HL-60 (cell line): ENCODE data around the gene CREBL2.
"Not testable (repeated sequence)": the region's sequence is repeated elsewhere in the genome, so short reads cannot be mapped to it uniquely, and the experiment has no call there.

Experiments
- DNase-seq, 2 experiments: peaks; one replicate each; pipeline ENCODE4 v3.0.0-alpha.2; 2010 to 2020; ENCODE audit warnings: low read depth in 1 of 2, low spot score in 1 of 2
- H3K27ac ChIP-seq: fragments of 250-450 bp; sonication (Bioruptor Pico); replicated peaks from 2 replicates; pipeline ENCODE4 v1.5.1; 2020; ENCODE audit warnings: mild to moderate bottlenecking, moderate library complexity
- H3K27me3 ChIP-seq: fragments of 250-450 bp; sonication (Bioruptor Pico); 2 replicates; pipeline ENCODE4 v1.5.1; 2021; ENCODE audit warnings: mild to moderate bottlenecking, moderate library complexity; ENCODE audit not compliant: insufficient read depth, poor library complexity, severe bottlenecking
- H3K4me3 ChIP-seq: replicated peaks from 2 replicates; pipeline ENCODE4 v1.5.1; 2011; ENCODE audit warnings: mild to moderate bottlenecking, control low read depth, low read length; ENCODE audit not compliant: insufficient read depth
- CTCF ChIP-seq: IDR thresholded peaks from one replicate; pipeline ENCODE4 v1.5.1; 2011; ENCODE audit warnings: low read length, control low read depth, inconsistent platforms; ENCODE audit not compliant: insufficient read depth
- GABPA ChIP-seq: IDR thresholded peaks from 2 replicates; pipeline ENCODE4 v1.6.1; 2012; ENCODE audit warnings: low read depth
- POLR2AphosphoS5 ChIP-seq: IDR thresholded peaks from 2 replicates; pipeline ENCODE4 v1.6.1; 2012; ENCODE audit warnings: low read depth
- REST ChIP-seq: IDR thresholded peaks from 2 replicates; pipeline ENCODE4 v1.6.1; 2012; ENCODE audit warnings: low read depth; ENCODE audit not compliant: insufficient replicate concordance
- SPI1 ChIP-seq: IDR thresholded peaks from 2 replicates; pipeline ENCODE4 v1.6.1; 2012; ENCODE audit warnings: low read depth, mild to moderate bottlenecking, borderline replicate concordance

The CREBL2 gene

GRCh38 chr12:12587878-12588277 lies 23.8 kb upstream of the CREBL2 start:
- H3K27me3 ChIP-seq: no peaks in the 10 kb centered on the region
- H3K4me3 ChIP-seq: no peak overlapping the region
- DNase-seq: no peak
- no peak overlapping the region for H3K27ac ChIP-seq
- TF ChIP-seq REST (no peak), SPI1 (no peak), POLR2AphosphoS5 (no peak), CTCF (no peak)

- H3K27ac ChIP-seq, DNase-seq, H3K4me3 ChIP-seq, H3K27me3 ChIP-seq: not testable (repeated sequence)
These were observed 23.2 kb upstream of the CREBL2 start for GRCh38 chr12:12588436-12588835.

GRCh38 chr12:12590961-12591360 lies 20.7 kb upstream of the CREBL2 start:
- Histone ChIP-seq H3K27me3 (no peaks in the 10 kb centered on the region), H3K4me3 (no peak overlapping the region), H3K27ac (no peak overlapping the region)
- TF ChIP-seq REST (no peak), POLR2AphosphoS5 (no peak), GABPA (no peak), SPI1 (no peak), CTCF (no peak)
- no peak for DNase-seq

- TF ChIP-seq POLR2AphosphoS5 (no peak), CTCF (no peak), GABPA (no peak), SPI1 (no peak), REST (no peak)
- H3K27ac ChIP-seq: no peak overlapping the region
- no peak for DNase-seq
These were observed 18.7 kb upstream of the CREBL2 start for GRCh38 chr12:12592930-12593329.

GRCh38 chr12:12595929-12596328 lies 15.7 kb upstream of the CREBL2 start:
- not testable (repeated sequence) for H3K4me3 ChIP-seq, H3K27me3 ChIP-seq, DNase-seq, H3K27ac ChIP-seq

More at GRCh38 chr12:12592930-12593329, 18.7 kb upstream of the CREBL2 start:
- Histone ChIP-seq H3K27me3 (no peaks in the 10 kb centered on the region), H3K4me3 (no peak overlapping the region)

GRCh38 chr12:12596598-12596997 lies 15.1 kb upstream of the CREBL2 start:
- not testable (repeated sequence) for H3K27me3 ChIP-seq, H3K27ac ChIP-seq, H3K4me3 ChIP-seq, DNase-seq
